ENCODE data around the gene GPR143.
A peak's percentile ranks its signal among the peaks of the same experiment; 100 is the strongest.

The GPR143 gene

GRCh38 chrX:9676306-9676705, 89.3 kb downstream of the GPR143 start:
- Histone ChIP-seq H3K27me3 (ENCODE audit: low read depth, low read length) (no peaks in the 10 kb centered on the region), H3K36me3 (replicated peaks; ENCODE audit: low read depth, low read length) (peaks cover 62% of the 10 kb centered on the region), H3K27ac (ENCODE audit: low read length) (peak overlapping the region; percentile 98), H3K4me3 (ENCODE audit: low read length) (no peak overlapping the region), H3K4me1 (ENCODE audit: low read length) (peaks cover 37% of the 10 kb centered on the region), H3K9me3 (ENCODE audit: insufficient read depth, low read length) (peaks cover 28% of the 10 kb centered on the region; the same call in 1 of the 2 replicates), H3K79me2 (ENCODE audit: low read length) (no peaks in the 10 kb centered on the region), H4K20me1 (ENCODE audit: insufficient read depth, low read length) (no peaks in the 10 kb centered on the region), H2AFZ (ENCODE audit: low read depth, low read length) (no peak overlapping the region), H3K9ac (ENCODE audit: low read length) (no peak overlapping the region), H3K4me2 (ENCODE audit: low read length) (no peak overlapping the region)
- no peak for TF ChIP-seq EZH2phosphoT487 (IDR thresholded peaks at IDR 0.05; ENCODE audit: low read depth)
- no peak for TF ChIP-seq CTCF (IDR thresholded peaks at IDR 0.05; ENCODE audit: low read depth, low read length)
